K562 (cell line): ENCODE measurements around the gene SALL3. TPM values are rescaled to one million over a fixed set of nuclear protein-coding genes. Genes with fewer than 3 reads are reported as not detected.

Experiments used
- ATAC-seq: fragments of 200-7000 bp; cut with Tn5 transposase; 3 replicates; pipeline ENCODE4 v1.9.1; 2020; ENCODE audit warnings: moderate library complexity
- BruUV-seq: library from RNA; stranded (reverse); fragments of 400-500 nt; replicated peaks from 2 replicates; lab custom pipeline; 2021; lab: Mats Ljungman, UMichigan
- CTCF ChIA-PET: fragments of 300-600 bp; formaldehyde crosslinking; extraction: SDS; loops from one replicate; lab custom pipeline; 2021; ENCODE audit warnings: low intra/inter-chr PET ratio; lab: Yijun Ruan, JAX
- POLR2A ChIA-PET: fragments of 300-600, 350-650 bp; sonication (Branson Sonifier 250); formaldehyde crosslinking; extraction: SDS; loops from one replicate; lab custom pipeline; 2021; ENCODE audit warnings: antibody characterized with exemption, inconsistent platforms; lab: Yijun Ruan, JAX
- DNase-seq, 4 experiments: peaks; one replicate each; pipeline versions ENCODE4 v3.0.0 to v3.0.0-alpha.2; 2011 to 2018; ENCODE audit warnings: low spot score in 3 of 4, mixed read lengths in 3 of 4; ENCODE audit errors: extremely low read depth in 1 of 4
- FAIRE-seq: peaks from 2 replicates; lab custom pipeline; 2011; peaks lifted over from hg19 to GRCh38; lab: Jason Lieb, UNC
- H2AFZ ChIP-seq: 2 replicates; pipeline ENCODE4 v1.6.0; 2011; ENCODE audit warnings: low read depth, low read length, control low read depth, inconsistent platforms
- H3K27ac ChIP-seq: fragments of 200-600 bp; 3 replicates; pipeline ENCODE4 v1.8.0; 2011; ENCODE audit warnings: low read depth, mild to moderate bottlenecking, control low read depth, inconsistent platforms, low read length, moderate library complexity, mixed read lengths; ENCODE audit errors: extremely low read depth
- H3K27me3 ChIP-seq, 2 experiments: fragments of 300-600 bp in 1 of 2; 2 replicates in 1 of 2; 3 replicates in 1 of 2; pipeline versions ENCODE4 v1.6.0 to v1.8.0; 2011; ENCODE audit warnings: inconsistent platforms in 2 of 2, low read length in 2 of 2, mild to moderate bottlenecking in 1 of 2, mixed read lengths in 1 of 2, moderate library complexity in 1 of 2; ENCODE audit not compliant: control insufficient read depth in 2 of 2, insufficient read depth in 2 of 2
- H3K36me3 ChIP-seq: fragments of 300-600 bp; 3 replicates; pipeline ENCODE4 v1.8.0; 2011; ENCODE audit warnings: mild to moderate bottlenecking, low read length, inconsistent platforms; ENCODE audit not compliant: control insufficient read depth, insufficient read depth
- H3K4me1 ChIP-seq, 2 experiments: fragments of 200-600 bp in 1 of 2; replicated peaks in 1 of 2; 2 replicates in 1 of 2; 3 replicates in 1 of 2; pipeline versions ENCODE4 v1.5.1 to v1.8.0; 2011; ENCODE audit warnings: inconsistent platforms in 2 of 2, low read length in 2 of 2, mild to moderate bottlenecking in 1 of 2, mixed read lengths in 1 of 2, moderate library complexity in 1 of 2; ENCODE audit not compliant: control insufficient read depth in 2 of 2, insufficient read depth in 2 of 2
- H3K4me2 ChIP-seq: 2 replicates; pipeline ENCODE4 v1.6.1; 2011; ENCODE audit warnings: low read length, control low read depth, inconsistent platforms, mixed read lengths; ENCODE audit not compliant: insufficient read depth
- H3K4me3 ChIP-seq: fragments of 200-600 bp; sonication (generic), shearing (Covaris generic); 2 replicates; pipeline ENCODE4 v1.5.1; 2016; ENCODE audit warnings: control low read depth, inconsistent platforms
- H3K79me2 ChIP-seq: fragments of 200-600 bp; 3 replicates; pipeline ENCODE4 v1.8.0; 2011; ENCODE audit warnings: low read length, inconsistent platforms; ENCODE audit not compliant: control insufficient read depth, insufficient read depth
- H3K9ac ChIP-seq, 2 experiments: 2 replicates each; pipeline versions ENCODE4 v1.6.0 to v1.6.1; 2011; ENCODE audit warnings: low read depth in 2 of 2, low read length in 2 of 2, control low read depth in 1 of 2, inconsistent platforms in 1 of 2, mild to moderate bottlenecking in 1 of 2, mixed read lengths in 1 of 2; ENCODE audit not compliant: insufficient read depth in 1 of 2
- H3K9me1 ChIP-seq: one replicate; pipeline ENCODE4 v1.6.0; 2011; ENCODE audit warnings: inconsistent platforms, mild to moderate bottlenecking, low read length, moderate library complexity; ENCODE audit not compliant: control insufficient read depth, insufficient read depth
- H3K9me3 ChIP-seq: replicated peaks from 2 replicates; pipeline ENCODE4 v1.5.1; 2011; ENCODE audit warnings: low read depth, low read length, inconsistent platforms; ENCODE audit not compliant: control insufficient read depth, insufficient read depth
- H4K20me1 ChIP-seq: replicated peaks from 2 replicates; pipeline ENCODE4 v1.6.1; 2011; ENCODE audit warnings: low read length, inconsistent platforms, mixed read lengths; ENCODE audit not compliant: control insufficient read depth, insufficient read depth
- FOXM1 ChIP-seq, 2 experiments: fragments of 450-650 bp in 1 of 2; sonication (generic) in 1 of 2; formaldehyde crosslinking in 1 of 2; IDR thresholded peaks; 2 replicates each; pipeline versions ENCODE4 v1.6.1 to v1.9.0; 2017 to 2022; ENCODE audit warnings: low read depth in 2 of 2, mild to moderate bottlenecking in 2 of 2, missing genetic modification reagents in 1 of 2, moderate library complexity in 1 of 2
- MYC ChIP-seq, 2 experiments: fragments of 250-450 bp in 1 of 2; sonication (Bioruptor Pico) in 1 of 2; IDR thresholded peaks; 2 replicates each; pipeline versions ENCODE4 v1.5.1 to v1.6.1; 2012 to 2021; ENCODE audit warnings: low read depth in 2 of 2, borderline replicate concordance in 1 of 2, improper control_type of control experiment in 1 of 2, low read length in 1 of 2, mild to moderate bottlenecking in 1 of 2, moderate library complexity in 1 of 2
- PHB2 ChIP-seq: fragments of 450-650 bp; IDR thresholded peaks from 2 replicates; pipeline ENCODE4 v1.6.1; 2017; ENCODE audit warnings: low read depth
- RHOXF2B ChIP-seq: fragments of 250-450 bp; sonication (Bioruptor Pico); conservative IDR thresholded peaks from 2 replicates; pipeline ENCODE4 v1.5.1; 2021
- YY1 ChIP-seq, 3 experiments: IDR thresholded peaks; 2 replicates each; pipeline ENCODE4 v1.6.1; 2011; ENCODE audit warnings: low read length in 2 of 3, mild to moderate bottlenecking in 2 of 3, moderate library complexity in 2 of 3, borderline replicate concordance in 1 of 3, control low read depth in 1 of 3, low read depth in 1 of 3; ENCODE audit not compliant: insufficient read depth in 3 of 3, insufficient replicate concordance in 2 of 3, control insufficient read depth in 1 of 3, insufficient read length in 1 of 3; ENCODE audit errors: extremely low read depth in 1 of 3
- ZNF224 ChIP-seq: sonication (generic); formaldehyde crosslinking; IDR thresholded peaks from 2 replicates; pipeline ENCODE4 v1.8.0; 2022; ENCODE audit warnings: mild to moderate bottlenecking, missing genetic modification reagents
- ZNF696 ChIP-seq: fragments of 250-450 bp; sonication (Bioruptor Pico); conservative IDR thresholded peaks from 2 replicates; pipeline ENCODE4 v1.4.0; 2020; ENCODE audit warnings: mild to moderate bottlenecking, moderate library complexity
- WGBS: fragments of 100-300 bp; shearing (Covaris generic); methylation state at CpG from one replicate; pipeline ENCODE4 v1.1.6; 2016; ENCODE audit warnings: low coverage, mixed read lengths; ENCODE audit not compliant: insufficient coverage; ENCODE audit errors: missing lambda C conversion rate; 5-methylcytosine and 5-hydroxymethylcytosine counted together
- in situ Hi-C: fragments of 300-500 bp; cut with MboI; formaldehyde crosslinking; loops from 4 replicates; pipeline ENCODE4 v1.15.0; 2018; ENCODE audit warnings: inconsistent platforms, mixed read lengths
- intact Hi-C: fragments of 100-400 bp; cut with micrococcal nuclease; formaldehyde crosslinking; loops from 2 replicates; pipeline ENCODE4 v1.14.2; 2022
- polyA plus RNA-seq, 8 experiments: library from polyadenylated mRNA; depleted of rRNA in 4 of 8; stranded (reverse) in 5 of 8; unstranded in 3 of 8; fragments of >200 nt; fragmentation: Nextera tagmentation in 2 of 8; fragmentation: Illumina TruSeq in 1 of 8; extraction: Ambion mirVana in 2 of 8; extraction: Trizol in 1 of 8; gene quantifications; 2 replicates each; pipeline versions ENCODE4 v1.2.1 to v1.2.3, GENCODE V29; 2011 to 2014; ENCODE audit warnings: inconsistent platforms in 1 of 8, missing spikeins in 1 of 8
- total RNA-seq, 7 experiments: library from RNA; depleted of rRNA in 6 of 7; stranded (reverse); fragments of >200 nt in 6 of 7; fragmentation: Illumina TruSeq in 2 of 7; extraction: Trizol in 2 of 7; gene quantifications; 2 replicates each; pipeline versions ENCODE4 v1.2.1 to v1.2.3, GENCODE V29; 2011 to 2021; ENCODE audit warnings: low replicate concordance in 1 of 7
- TF ChIP-seq, protein P1 (sequence below): sonication (generic); formaldehyde crosslinking; IDR thresholded peaks from 2 replicates; pipeline ENCODE4 v1.8.0; 2022; ENCODE audit warnings: missing genetic modification reagents, mild to moderate bottlenecking, borderline replicate concordance
- TF ChIP-seq, protein P2 (sequence below), 3 experiments: fragments of 200-800 bp in 1 of 3; fragments of 250-450 bp in 1 of 3; fragments of 450-650 bp in 1 of 3; sonication (Bioruptor Pico) in 1 of 3; sonication (Bioruptor generic) in 1 of 3; formaldehyde crosslinking in 1 of 3; IDR thresholded peaks; 2 replicates each; pipeline versions ENCODE4 v1.6.1 to v1.8.0; 2016 to 2022; ENCODE audit warnings: mild to moderate bottlenecking in 2 of 3, missing genetic modification characterization in 2 of 3, missing compliant biosample characterization in 1 of 3, moderate library complexity in 1 of 3
- TF ChIP-seq, protein P3 (sequence below): fragments of 250-450 bp; sonication (Bioruptor Pico); IDR thresholded peaks from 2 replicates; pipeline ENCODE4 v1.5.0; 2021; ENCODE audit warnings: mild to moderate bottlenecking, moderate library complexity
- TF ChIP-seq, protein P4 (sequence below): sonication (generic); formaldehyde crosslinking; IDR thresholded peaks from 2 replicates; pipeline ENCODE4 v1.8.0; 2022; ENCODE audit warnings: mild to moderate bottlenecking, missing genetic modification reagents

The SALL3 gene
- total and polyA plus RNA-seq, 9 of the 15 experiments (the other 6 are each of a cell fraction or from before 2014, with no cell fraction given) = not detected

DNA sequence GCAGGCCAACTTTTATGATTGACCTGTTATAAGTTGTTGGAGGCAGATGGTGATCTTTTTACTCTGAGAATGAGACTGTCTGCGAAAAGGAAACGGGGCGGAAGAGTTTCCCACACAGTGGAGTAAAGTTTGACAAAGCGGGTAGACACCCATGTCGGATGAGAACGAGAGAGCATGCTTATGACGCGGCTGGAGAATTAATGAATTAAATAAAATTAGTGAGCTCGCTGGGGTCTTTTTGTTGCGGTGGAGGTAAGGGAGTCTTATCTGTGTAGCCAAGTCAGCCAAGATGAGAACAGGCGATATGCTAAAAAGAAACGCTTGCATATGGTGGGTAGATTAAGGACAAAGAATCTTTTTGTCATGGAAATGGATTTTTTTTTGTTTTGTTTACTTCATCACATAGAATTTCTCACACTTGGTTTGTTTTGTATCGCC, 1.8 kb downstream of the SALL3 start:
- POLR2A ChIA-PET = no interaction called here

More for the DNA sequence above, 1.8 kb downstream of the SALL3 start:
- DNase-seq (no peak), ATAC-seq (no peak), FAIRE-seq (no peak)
- Histone ChIP-seq H3K4me1 (no peaks in the 10 kb centered on the region; a peak in 1 of 5 replicates), H3K4me2 (no peak overlapping the region), H3K27me3 (peaks cover 6 to 16% of the 10 kb centered on the region in 2 experiments; a peak in 4 of 5 replicates), H3K9me1 (no peaks in the 10 kb centered on the region), H3K9ac (no peak overlapping the region), H4K20me1 (no peaks in the 10 kb centered on the region), H3K79me2 (no peaks in the 10 kb centered on the region), H3K4me3 (no peak overlapping the region), H3K36me3 (no peaks in the 10 kb centered on the region), H3K9me3 (no peaks in the 10 kb centered on the region), H3K27ac (no peak overlapping the region), H2AFZ (no peak overlapping the region)
- 32% methylated on average over 13 of the region's 13 CpGs for WGBS
- CTCF ChIA-PET = no interaction called here
- intact Hi-C loops (no loop called here), in situ Hi-C loops (no loop called here)
- BruUV-seq = no TSS peak
- TF ChIP-seq, protein P1, sequence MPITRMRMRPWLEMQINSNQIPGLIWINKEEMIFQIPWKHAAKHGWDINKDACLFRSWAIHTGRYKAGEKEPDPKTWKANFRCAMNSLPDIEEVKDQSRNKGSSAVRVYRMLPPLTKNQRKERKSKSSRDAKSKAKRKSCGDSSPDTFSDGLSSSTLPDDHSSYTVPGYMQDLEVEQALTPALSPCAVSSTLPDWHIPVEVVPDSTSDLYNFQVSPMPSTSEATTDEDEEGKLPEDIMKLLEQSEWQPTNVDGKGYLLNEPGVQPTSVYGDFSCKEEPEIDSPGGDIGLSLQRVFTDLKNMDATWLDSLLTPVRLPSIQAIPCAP (CRISPR knock-in tag) = no peak
- TF ChIP-seq, protein P2, sequence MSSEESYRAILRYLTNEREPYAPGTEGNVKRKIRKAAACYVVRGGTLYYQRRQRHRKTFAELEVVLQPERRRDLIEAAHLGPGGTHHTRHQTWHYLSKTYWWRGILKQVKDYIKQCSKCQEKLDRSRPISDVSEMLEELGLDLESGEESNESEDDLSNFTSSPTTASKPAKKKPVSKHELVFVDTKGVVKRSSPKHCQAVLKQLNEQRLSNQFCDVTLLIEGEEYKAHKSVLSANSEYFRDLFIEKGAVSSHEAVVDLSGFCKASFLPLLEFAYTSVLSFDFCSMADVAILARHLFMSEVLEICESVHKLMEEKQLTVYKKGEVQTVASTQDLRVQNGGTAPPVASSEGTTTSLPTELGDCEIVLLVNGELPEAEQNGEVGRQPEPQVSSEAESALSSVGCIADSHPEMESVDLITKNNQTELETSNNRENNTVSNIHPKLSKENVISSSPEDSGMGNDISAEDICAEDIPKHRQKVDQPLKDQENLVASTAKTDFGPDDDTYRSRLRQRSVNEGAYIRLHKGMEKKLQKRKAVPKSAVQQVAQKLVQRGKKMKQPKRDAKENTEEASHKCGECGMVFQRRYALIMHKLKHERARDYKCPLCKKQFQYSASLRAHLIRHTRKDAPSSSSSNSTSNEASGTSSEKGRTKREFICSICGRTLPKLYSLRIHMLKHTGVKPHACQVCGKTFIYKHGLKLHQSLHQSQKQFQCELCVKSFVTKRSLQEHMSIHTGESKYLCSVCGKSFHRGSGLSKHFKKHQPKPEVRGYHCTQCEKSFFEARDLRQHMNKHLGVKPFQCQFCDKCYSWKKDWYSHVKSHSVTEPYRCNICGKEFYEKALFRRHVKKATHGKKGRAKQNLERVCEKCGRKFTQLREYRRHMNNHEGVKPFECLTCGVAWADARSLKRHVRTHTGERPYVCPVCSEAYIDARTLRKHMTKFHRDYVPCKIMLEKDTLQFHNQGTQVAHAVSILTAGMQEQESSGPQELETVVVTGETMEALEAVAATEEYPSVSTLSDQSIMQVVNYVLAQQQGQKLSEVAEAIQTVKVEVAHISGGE (CRISPR knock-in tag; IDR thresholded peaks at IDR 0.05) = no peak
- TF ChIP-seq, protein P3, sequence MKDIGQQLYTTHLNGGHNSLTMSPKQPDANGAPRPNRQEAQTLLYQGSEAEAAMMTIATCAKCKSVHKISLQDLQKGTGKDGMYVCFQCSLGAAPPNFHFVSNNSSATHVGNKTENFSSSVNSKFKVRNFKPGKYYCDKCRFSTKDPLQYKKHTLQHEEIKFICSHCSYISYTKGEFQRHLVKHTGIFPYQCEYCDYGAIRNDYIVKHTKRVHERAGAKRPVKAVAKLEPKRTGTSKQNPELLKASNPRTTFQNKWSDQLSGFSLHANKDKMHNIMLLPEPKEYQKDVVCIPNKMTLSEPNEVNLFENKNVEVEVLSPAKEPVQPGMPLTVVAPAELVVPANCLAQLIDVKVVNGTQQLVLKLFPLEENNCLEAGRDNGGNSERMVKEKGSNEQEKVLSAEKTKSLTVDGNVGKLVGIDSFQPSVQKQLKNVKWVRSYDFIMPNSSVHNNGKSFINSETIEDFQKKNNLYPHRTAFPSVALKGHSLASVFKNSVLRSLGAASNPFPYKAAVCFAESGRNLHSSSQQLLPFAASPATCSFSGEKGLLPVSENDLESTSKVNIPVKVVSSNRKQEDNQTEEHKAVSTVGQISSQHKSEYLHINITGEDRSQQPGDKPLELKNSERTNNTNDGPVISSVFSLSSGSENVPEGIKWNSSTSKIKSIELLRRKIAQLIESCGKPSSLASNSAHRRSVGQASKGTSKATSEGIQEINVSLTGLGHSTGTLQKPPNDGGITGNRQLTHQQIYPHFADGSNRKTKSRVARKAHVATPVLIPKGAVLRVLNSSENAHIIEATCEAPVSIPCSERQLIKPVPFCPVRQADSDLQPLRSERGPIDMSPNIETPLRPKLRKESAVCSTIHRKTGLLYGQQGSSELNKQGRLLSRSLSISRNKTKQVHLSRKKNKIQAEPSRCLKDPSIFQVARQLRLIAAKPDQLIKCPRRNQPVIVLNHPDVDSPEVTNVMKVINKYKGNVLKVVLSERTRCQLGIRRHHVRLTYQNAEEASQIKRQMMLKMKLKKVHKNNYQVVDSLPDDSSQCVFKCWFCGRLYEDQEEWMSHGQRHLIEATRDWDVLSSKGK = no peak
- TF ChIP-seq RHOXF2B (no peak), ZNF224 (CRISPR knock-in tag) (no peak), PHB2 (no peak), FOXM1 (IDR thresholded peaks at IDR 0.05; ENCODE audit: low read depth) (no peak), FOXM1 (CRISPR knock-in tag; IDR thresholded peaks at IDR 0.05; ENCODE audit: low read depth) (no peak), YY1 (IDR thresholded peaks at IDR 0.05; ENCODE audit: borderline replicate concordance in 1 of 3, control insufficient read depth in 1 of 3, extremely low read depth in 1 of 3, insufficient read depth in 3 of 3, insufficient read length in 1 of 3, insufficient replicate concordance in 2 of 3, low read depth in 1 of 3, low read length in 2 of 3) (no peak), MYC (IDR thresholded peaks at IDR 0.05; ENCODE audit: low read depth, low read length) (no peak), MYC (CRISPR knock-in tag; IDR thresholded peaks at IDR 0.05; ENCODE audit: borderline replicate concordance, low read depth) (no peak), ZNF696 (CRISPR knock-in tag) (no peak)
- TF ChIP-seq, protein P4, sequence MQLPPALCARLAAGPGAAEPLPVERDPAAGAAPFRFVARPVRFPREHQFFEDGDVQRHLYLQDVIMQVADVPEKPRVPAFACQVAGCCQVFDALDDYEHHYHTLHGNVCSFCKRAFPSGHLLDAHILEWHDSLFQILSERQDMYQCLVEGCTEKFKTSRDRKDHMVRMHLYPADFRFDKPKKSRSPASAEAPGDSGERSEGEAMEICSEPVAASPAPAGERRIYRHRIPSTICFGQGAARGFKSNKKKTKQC = no peak
